ENCODE results near the gene PNP.

DNA sequence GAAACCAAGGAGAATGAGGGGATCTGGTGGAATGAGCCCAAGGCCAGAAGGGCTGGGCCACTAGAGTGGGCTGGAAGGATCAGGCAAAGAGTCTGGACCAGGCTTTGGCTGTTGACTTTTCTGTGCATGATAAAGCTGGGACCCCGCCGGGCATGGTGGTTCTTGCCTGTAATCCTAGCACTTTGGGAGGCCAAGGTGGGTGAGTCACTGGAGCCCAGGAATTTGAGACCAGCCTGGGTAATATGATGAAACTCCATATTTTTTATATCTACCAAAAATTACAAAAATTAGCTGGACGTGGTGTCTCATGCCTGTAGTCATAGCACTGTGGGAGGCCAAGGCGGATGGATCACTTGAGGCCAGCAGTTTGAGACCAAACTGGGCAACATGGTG lies 32.8 kb upstream of the PNP start:
- TF ChIP-seq, protein P1, sequence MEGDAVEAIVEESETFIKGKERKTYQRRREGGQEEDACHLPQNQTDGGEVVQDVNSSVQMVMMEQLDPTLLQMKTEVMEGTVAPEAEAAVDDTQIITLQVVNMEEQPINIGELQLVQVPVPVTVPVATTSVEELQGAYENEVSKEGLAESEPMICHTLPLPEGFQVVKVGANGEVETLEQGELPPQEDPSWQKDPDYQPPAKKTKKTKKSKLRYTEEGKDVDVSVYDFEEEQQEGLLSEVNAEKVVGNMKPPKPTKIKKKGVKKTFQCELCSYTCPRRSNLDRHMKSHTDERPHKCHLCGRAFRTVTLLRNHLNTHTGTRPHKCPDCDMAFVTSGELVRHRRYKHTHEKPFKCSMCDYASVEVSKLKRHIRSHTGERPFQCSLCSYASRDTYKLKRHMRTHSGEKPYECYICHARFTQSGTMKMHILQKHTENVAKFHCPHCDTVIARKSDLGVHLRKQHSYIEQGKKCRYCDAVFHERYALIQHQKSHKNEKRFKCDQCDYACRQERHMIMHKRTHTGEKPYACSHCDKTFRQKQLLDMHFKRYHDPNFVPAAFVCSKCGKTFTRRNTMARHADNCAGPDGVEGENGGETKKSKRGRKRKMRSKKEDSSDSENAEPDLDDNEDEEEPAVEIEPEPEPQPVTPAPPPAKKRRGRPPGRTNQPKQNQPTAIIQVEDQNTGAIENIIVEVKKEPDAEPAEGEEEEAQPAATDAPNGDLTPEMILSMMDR (IDR thresholded peaks at IDR 0.05; ENCODE audit: poor library complexity, severe bottlenecking), result no peak
- TF ChIP-seq EZH2 (IDR thresholded peaks at IDR 0.05; ENCODE audit: borderline replicate concordance, insufficient read depth, low read length, poor library complexity, severe bottlenecking) (no peak), POLR2AphosphoS5 (IDR thresholded peaks at IDR 0.05) (no peak)

All from neural cell (in vitro differentiated cells).